SH-SY5Y (cell line): ENCODE results near the gene MXI1.

Experiments
- GATA2 ChIP-seq: IDR thresholded peaks from 2 replicates; pipeline ENCODE4 v1.6.1; 2011; ENCODE audit warnings: mild to moderate bottlenecking, low read depth, low read length
- GATA3 ChIP-seq: IDR thresholded peaks from 2 replicates; pipeline ENCODE4 v1.6.1; 2011; ENCODE audit warnings: low read depth, mild to moderate bottlenecking, low read length, moderate library complexity

- TF ChIP-seq GATA3: no peak
- TF ChIP-seq GATA2: no peak
Measured at GRCh38 chr10:110228066-110228465, 20.7 kb downstream of the MXI1 start.
